ENCODE measurements around the gene KCNG2. TPM values are rescaled to one million over a fixed set of nuclear protein-coding genes. Genes with fewer than 3 reads are reported as not detected.

The KCNG2 gene
- total RNA-seq, 1 donor from 2014 or later = not detected

- no peak overlapping the region for H3K4me3 Mint-ChIP-seq (ENCODE audit: unreplicated experiment)
- H3K27me3 Mint-ChIP-seq (ENCODE audit: low read depth) = peaks cover 18% of the 10 kb centered on the region
- H3K9me3 Mint-ChIP-seq (ENCODE audit: low read depth) = peaks cover 14% of the 10 kb centered on the region
- DNase-seq (ENCODE audit: low spot score) = no peak
- no peak for TF ChIP-seq CTCF (IDR thresholded peaks at IDR 0.05)
- H3K36me3 Mint-ChIP-seq (ENCODE audit: low read depth) = no peaks in the 10 kb centered on the region
- H3K27ac Mint-ChIP-seq (ENCODE audit: unreplicated experiment) = no peak overlapping the region
- H3K4me1 Mint-ChIP-seq (ENCODE audit: low read depth) = no peaks in the 10 kb centered on the region
Observed at GRCh38 chr18:79878741-79879378, 81.1 kb downstream of the KCNG2 start.

- no peak overlapping the region for H3K27ac Mint-ChIP-seq (ENCODE audit: unreplicated experiment)
- no peak for TF ChIP-seq CTCF (IDR thresholded peaks at IDR 0.05)
- H3K27me3 Mint-ChIP-seq (ENCODE audit: low read depth) = peaks cover 14% of the 10 kb centered on the region
Observed at GRCh38 chr18:79879566-79879965, 81.8 kb downstream of the KCNG2 start.

GRCh38 chr18:79881695-79882094 lies 84.0 kb downstream of the KCNG2 start:
- H3K36me3 Mint-ChIP-seq (ENCODE audit: low read depth) = no peaks in the 10 kb centered on the region
- H3K4me3 Mint-ChIP-seq (ENCODE audit: unreplicated experiment) = no peak overlapping the region
- no peaks in the 10 kb centered on the region for H3K4me1 Mint-ChIP-seq (ENCODE audit: low read depth)
- peaks cover 14% of the 10 kb centered on the region for H3K9me3 Mint-ChIP-seq (ENCODE audit: low read depth)
- H3K27me3 Mint-ChIP-seq (ENCODE audit: low read depth) = peaks cover 6% of the 10 kb centered on the region
- no peak overlapping the region for H3K27ac Mint-ChIP-seq (ENCODE audit: unreplicated experiment)
- peak; percentile 39 for DNase-seq (ENCODE audit: low spot score)
- TF ChIP-seq CTCF (IDR thresholded peaks at IDR 0.05) = no peak

More at GRCh38 chr18:79879566-79879965, 81.8 kb downstream of the KCNG2 start:
- no peak overlapping the region for H3K4me3 Mint-ChIP-seq (ENCODE audit: unreplicated experiment)
- no peak for DNase-seq (ENCODE audit: low spot score)
- no peaks in the 10 kb centered on the region for H3K36me3 Mint-ChIP-seq (ENCODE audit: low read depth)
- H3K9me3 Mint-ChIP-seq (ENCODE audit: low read depth) = peaks cover 14% of the 10 kb centered on the region
- H3K4me1 Mint-ChIP-seq (ENCODE audit: low read depth) = no peaks in the 10 kb centered on the region

- H3K9me3 Mint-ChIP-seq (ENCODE audit: low read depth) = peaks cover 14% of the 10 kb centered on the region
- H3K36me3 Mint-ChIP-seq (ENCODE audit: low read depth) = no peaks in the 10 kb centered on the region
- no peaks in the 10 kb centered on the region for H3K27me3 Mint-ChIP-seq (ENCODE audit: low read depth)
- H3K27ac Mint-ChIP-seq (ENCODE audit: unreplicated experiment) = no peak overlapping the region
- H3K4me1 Mint-ChIP-seq (ENCODE audit: low read depth) = no peaks in the 10 kb centered on the region
- DNase-seq (ENCODE audit: low spot score) = peak; percentile 86
- TF ChIP-seq CTCF (IDR thresholded peaks at IDR 0.05) = no peak
- no peak overlapping the region for H3K4me3 Mint-ChIP-seq (ENCODE audit: unreplicated experiment)
Observed at GRCh38 chr18:79882522-79883241, 84.9 kb downstream of the KCNG2 start.

GRCh38 chr18:79883461-79884293 lies 85.9 kb downstream of the KCNG2 start:
- Mint-ChIP-seq H3K36me3 (ENCODE audit: low read depth) (no peaks in the 10 kb centered on the region), H3K27ac (ENCODE audit: unreplicated experiment) (no peak overlapping the region), H3K4me1 (ENCODE audit: low read depth) (no peaks in the 10 kb centered on the region), H3K4me3 (ENCODE audit: unreplicated experiment) (no peak overlapping the region), H3K9me3 (ENCODE audit: low read depth) (peaks cover 17% of the 10 kb centered on the region), H3K27me3 (ENCODE audit: low read depth) (no peaks in the 10 kb centered on the region)
- peak; percentile 87 for DNase-seq (ENCODE audit: low spot score)
- no peak for TF ChIP-seq CTCF (IDR thresholded peaks at IDR 0.05)

All from chondrocyte (in vitro differentiated cells).